H9 (cell line): ENCODE results near the gene TOMM7. TPM values are rescaled to one million over a fixed set of nuclear protein-coding genes. Genes with fewer than 3 reads are reported as not detected.
A peak's percentile ranks its signal among the peaks of the same experiment; 100 is the strongest.

ENCODE experiments used
- DNase-seq: peaks from one replicate; pipeline ENCODE4 v3.0.0-alpha.2; 2017
- H2AFZ ChIP-seq: one replicate; pipeline ENCODE4 v1.6.1; 2013; ENCODE audit warnings: mild to moderate bottlenecking, low read length, control low read depth, moderate library complexity
- H2AK5ac ChIP-seq: 2 replicates; pipeline ENCODE4 v1.6.1; 2013; ENCODE audit warnings: low read length, control low read depth, mixed read lengths; ENCODE audit not compliant: insufficient read length
- H2BK120ac ChIP-seq: one replicate; pipeline ENCODE4 v1.6.1; 2013; ENCODE audit warnings: low read depth, mild to moderate bottlenecking, low read length, control low read depth, inconsistent platforms; ENCODE audit not compliant: poor library complexity, severe bottlenecking
- H2BK12ac ChIP-seq: 2 replicates; pipeline ENCODE4 v1.6.1; 2013; ENCODE audit warnings: low read length, control low read depth, mixed read lengths, low read depth; ENCODE audit not compliant: insufficient read length
- H2BK15ac ChIP-seq: 2 replicates; pipeline ENCODE4 v1.6.1; 2013; ENCODE audit warnings: low read depth, low read length, control low read depth
- H2BK20ac ChIP-seq: one replicate; pipeline ENCODE4 v1.6.1; 2013; ENCODE audit warnings: low read depth, mild to moderate bottlenecking, low read length, control low read depth, inconsistent platforms; ENCODE audit not compliant: poor library complexity, severe bottlenecking
- H2BK5ac ChIP-seq: 2 replicates; pipeline ENCODE4 v1.6.1; 2013; ENCODE audit warnings: low read length, control low read depth, mixed read lengths; ENCODE audit not compliant: insufficient read length
- H3K14ac ChIP-seq: 2 replicates; pipeline ENCODE4 v1.6.1; 2013; ENCODE audit warnings: low read length, control low read depth; ENCODE audit not compliant: insufficient read depth
- H3K18ac ChIP-seq: 2 replicates; pipeline ENCODE4 v1.6.1; 2013; ENCODE audit warnings: low read depth, mild to moderate bottlenecking, mixed read lengths, low read length, control low read depth; ENCODE audit not compliant: insufficient read length
- H3K23ac ChIP-seq: 2 replicates; pipeline ENCODE4 v1.6.1; 2013; ENCODE audit warnings: low read length, control low read depth, mixed read lengths, low read depth; ENCODE audit not compliant: insufficient read length
- H3K23me2 ChIP-seq: 2 replicates; pipeline ENCODE4 v1.6.1; 2013; ENCODE audit warnings: low read depth, mild to moderate bottlenecking, mixed read lengths, low read length, control low read depth; ENCODE audit not compliant: insufficient read length, poor library complexity, severe bottlenecking
- H3K27ac ChIP-seq: 2 replicates; pipeline ENCODE4 v1.5.1; 2013; ENCODE audit warnings: low read length, control low read depth, mixed read lengths, low read depth; ENCODE audit not compliant: insufficient read length
- H3K27me3 ChIP-seq: 2 replicates; pipeline ENCODE4 v1.6.1; 2013; ENCODE audit warnings: low read length, control low read depth, inconsistent platforms; ENCODE audit not compliant: insufficient read depth
- H3K4ac ChIP-seq: 2 replicates; pipeline ENCODE4 v1.6.1; 2013; ENCODE audit warnings: low read depth, mild to moderate bottlenecking, control low read depth, inconsistent platforms, low read length, moderate library complexity
- H3K4me1 ChIP-seq: 2 replicates; pipeline ENCODE4 v1.6.1; 2013; ENCODE audit warnings: low read length, control low read depth, inconsistent platforms; ENCODE audit not compliant: insufficient read depth
- H3K4me2 ChIP-seq: 2 replicates; pipeline ENCODE4 v1.6.1; 2013; ENCODE audit warnings: low read length, control low read depth, mixed read lengths; ENCODE audit not compliant: insufficient read length, insufficient read depth
- H3K56ac ChIP-seq: 2 replicates; pipeline ENCODE4 v1.6.1; 2013; ENCODE audit warnings: low read depth, mild to moderate bottlenecking, mixed read lengths, low read length, control low read depth; ENCODE audit not compliant: insufficient read length
- H3K79me1 ChIP-seq: 2 replicates; pipeline ENCODE4 v1.6.1; 2013; ENCODE audit warnings: low read depth, mild to moderate bottlenecking, moderate library complexity, low read length, control low read depth, inconsistent platforms; ENCODE audit not compliant: insufficient read depth, poor library complexity, severe bottlenecking
- H3K79me2 ChIP-seq: 2 replicates; pipeline ENCODE4 v1.6.1; 2013; ENCODE audit warnings: low read length, control low read depth, inconsistent platforms; ENCODE audit not compliant: insufficient read depth
- H3K9ac ChIP-seq: 2 replicates; pipeline ENCODE4 v1.6.1; 2013; ENCODE audit warnings: low read length, control low read depth, mixed read lengths; ENCODE audit not compliant: insufficient read length; ENCODE audit errors: extremely low read depth
- H3K9me3 ChIP-seq: one replicate; pipeline ENCODE4 v1.6.1; 2013; ENCODE audit warnings: low read depth, low read length, inconsistent platforms; ENCODE audit not compliant: control insufficient read depth
- H3T11ph ChIP-seq: one replicate; pipeline ENCODE4 v1.6.1; 2013; ENCODE audit warnings: mild to moderate bottlenecking, low read length, control low read depth, inconsistent platforms
- H4K20me1 ChIP-seq: one replicate; pipeline ENCODE4 v1.6.1; 2013; ENCODE audit not compliant: control insufficient read depth, insufficient read length, insufficient read depth
- H4K5ac ChIP-seq: 2 replicates; pipeline ENCODE4 v1.6.1; 2013; ENCODE audit warnings: low read depth, mild to moderate bottlenecking, mixed read lengths, low read length, control low read depth; ENCODE audit not compliant: insufficient read length
- H4K8ac ChIP-seq: replicated peaks from 2 replicates; pipeline ENCODE4 v1.6.1; 2013; ENCODE audit warnings: low read length, control low read depth, mixed read lengths, low read depth; ENCODE audit not compliant: insufficient read length
- H4K91ac ChIP-seq: 2 replicates; pipeline ENCODE4 v1.6.1; 2013; ENCODE audit warnings: low read depth, mild to moderate bottlenecking, moderate library complexity, mixed read lengths, low read length, control low read depth; ENCODE audit not compliant: insufficient read length
- H3K27ac Mint-ChIP-seq, 3 experiments: 2 replicates in 2 of 3; 3 replicates in 1 of 3; pipeline ENCODE4 v1.8.0; 2020 to 2021; ENCODE audit warnings: mixed read lengths in 3 of 3, mild to moderate bottlenecking in 1 of 3, moderate library complexity in 1 of 3
- H3K27me3 Mint-ChIP-seq: 2 replicates; pipeline ENCODE4 v1.8.0; 2021; ENCODE audit warnings: low read depth, mild to moderate bottlenecking, moderate library complexity, mixed read lengths
- H3K36me3 Mint-ChIP-seq, 3 experiments: 2 replicates in 2 of 3; 3 replicates in 1 of 3; pipeline ENCODE4 v1.8.0; 2020 to 2021; ENCODE audit warnings: low read depth in 3 of 3, mixed read lengths in 3 of 3; ENCODE audit not compliant: insufficient read depth in 1 of 3
- H3K4me1 Mint-ChIP-seq, 2 experiments: 2 replicates each; pipeline ENCODE4 v1.8.0; 2020; ENCODE audit warnings: mixed read lengths in 2 of 2
- H3K4me3 Mint-ChIP-seq, 2 experiments: 2 replicates in 1 of 2; 3 replicates in 1 of 2; pipeline ENCODE4 v1.8.0; 2020 to 2021; ENCODE audit warnings: mild to moderate bottlenecking in 2 of 2, mixed read lengths in 2 of 2, moderate library complexity in 1 of 2
- H3K9me3 Mint-ChIP-seq, 2 experiments: 2 replicates in 1 of 2; 3 replicates in 1 of 2; pipeline ENCODE4 v1.8.0; 2020; ENCODE audit warnings: mild to moderate bottlenecking in 2 of 2, mixed read lengths in 2 of 2, moderate library complexity in 1 of 2
- CTCF ChIP-seq: fragments of 200-600 bp; sonication (generic); conservative IDR thresholded peaks from 3 replicates; pipeline ENCODE4 v1.8.0; 2021; ENCODE audit warnings: antibody characterized with exemption, mild to moderate bottlenecking
- WGBS: extraction: QIAGEN DNeasy Blood & Tissue Kit; methylation state at CpG from one replicate; pipeline ENCODE4 v1.1.7; 2013; ENCODE audit warnings: missing lambda C conversion rate, low lambda C conversion rate, mixed read lengths; ENCODE audit not compliant: insufficient read length; ENCODE audit errors: extremely low coverage; 5-methylcytosine and 5-hydroxymethylcytosine counted together
- total RNA-seq: library from RNA; stranded (reverse); gene quantifications from 2 replicates; pipeline ENCODE4 v1.2.1, GENCODE V29; 2021

The TOMM7 gene
- total RNA-seq, 1 experiment from 2014 or later: 368 TPM

GRCh38 chr7:22821702-22822485 lies 755 bp downstream of the TOMM7 start:
- Histone ChIP-seq H2BK20ac (no peak overlapping the region), H3K27me3 (no peaks in the 10 kb centered on the region), H3K9ac (peak overlapping the region; percentile 92), H2BK5ac (no peak overlapping the region), H3K27ac (peak overlapping the region; percentile 21), H2AK5ac (no peak overlapping the region), H3K14ac (peak overlapping the region; percentile 61; the same call in 1 of the 2 replicates), H3K4ac (no peak overlapping the region; the same call in 1 of the 2 replicates), H3K79me1 (peaks cover 5% of the 10 kb centered on the region), H3K23me2 (peaks cover 8% of the 10 kb centered on the region), H4K5ac (no peak overlapping the region), H3T11ph (no peak overlapping the region), H3K4me1 (peaks cover 5% of the 10 kb centered on the region; the same call in 1 of the 2 replicates), H2BK15ac (peak overlapping the region; percentile 40; the same call in 1 of the 2 replicates), H3K9me3 (no peaks in the 10 kb centered on the region), H3K79me2 (peaks cover 20% of the 10 kb centered on the region; the same call in 1 of the 2 replicates), H4K91ac (peak overlapping the region; percentile 58), H2AFZ (no peak overlapping the region), H4K8ac (no peak overlapping the region), H3K4me2 (peak overlapping the region; percentile 88), H3K23ac (peak overlapping the region; percentile 74), H3K56ac (no peak overlapping the region), H2BK12ac (no peak overlapping the region), H4K20me1 (no peaks in the 10 kb centered on the region), H3K18ac (peak overlapping the region; percentile 73), H2BK120ac (no peak overlapping the region)
- Mint-ChIP-seq H3K27ac (peak overlapping the region; percentile 96 to 100 (median 96)), H3K4me1 (peaks cover 25 to 27% of the 10 kb centered on the region in 2 experiments), H3K27me3 (no peaks in the 10 kb centered on the region), H3K9me3 (no peaks in the 10 kb centered on the region), H3K36me3 (peaks cover 14 to 28% (median 22%) of the 10 kb centered on the region in 3 experiments), H3K4me3 (peak overlapping the region; percentile 97 to 100)
- no CpG with 5 or more reads among the region's 18 CpGs for WGBS
- TF ChIP-seq CTCF: no peak
- no peak for DNase-seq
